Astrocyte (in vitro differentiated cells and primary cell): ENCODE measurements around the gene DDR1. TPM values are rescaled to one million over a fixed set of nuclear protein-coding genes. Genes with fewer than 3 reads are reported as not detected.
"Not testable (repeated sequence)": the region's sequence is repeated elsewhere in the genome, so short reads cannot be mapped to it uniquely, and the experiment has no call there.

Experiments
- DNase-seq: peaks from one replicate; pipeline ENCODE4 v3.0.0-alpha.2; 2010; ENCODE audit warnings: low read depth
- FAIRE-seq: peaks from 2 replicates; lab custom pipeline; 2011; peaks lifted over from hg19 to GRCh38; lab: Jason Lieb, UNC
- H2AFZ ChIP-seq: 2 replicates; pipeline ENCODE4 v1.6.0; 2012; ENCODE audit warnings: low read depth, low read length, inconsistent platforms
- H3K27ac ChIP-seq: 2 replicates; pipeline ENCODE4 v1.5.1; 2011; ENCODE audit warnings: low read depth, low read length, inconsistent platforms
- H3K27me3 ChIP-seq: 2 replicates; pipeline ENCODE4 v1.6.0; 2011; ENCODE audit warnings: low read length, inconsistent platforms; ENCODE audit not compliant: insufficient read depth
- H3K36me3 ChIP-seq: 2 replicates; pipeline ENCODE4 v1.5.1; 2011; ENCODE audit warnings: low read length, inconsistent platforms; ENCODE audit not compliant: insufficient read depth
- H3K4me1 ChIP-seq: 2 replicates; pipeline ENCODE4 v1.5.1; 2011; ENCODE audit warnings: low read length, inconsistent platforms; ENCODE audit not compliant: insufficient read depth
- H3K4me2 ChIP-seq: 2 replicates; pipeline ENCODE4 v1.6.0; 2012; ENCODE audit warnings: low read length, inconsistent platforms
- H3K4me3 ChIP-seq: 2 replicates; pipeline ENCODE4 v1.5.1; 2011; ENCODE audit warnings: low read depth, mild to moderate bottlenecking, low read length, inconsistent platforms; ENCODE audit not compliant: insufficient read depth
- H3K79me2 ChIP-seq: 2 replicates; pipeline ENCODE4 v1.6.0; 2012; ENCODE audit warnings: mild to moderate bottlenecking, low read length, inconsistent platforms; ENCODE audit not compliant: insufficient read depth
- H3K9ac ChIP-seq: 2 replicates; pipeline ENCODE4 v1.6.0; 2012; ENCODE audit warnings: mild to moderate bottlenecking, low read length, inconsistent platforms
- H3K9me3 ChIP-seq: 2 replicates; pipeline ENCODE4 v1.5.1; 2012; ENCODE audit warnings: low read depth, mild to moderate bottlenecking, low read length, inconsistent platforms; ENCODE audit not compliant: insufficient read depth
- H4K20me1 ChIP-seq: 2 replicates; pipeline ENCODE4 v1.6.0; 2012; ENCODE audit warnings: low read length, inconsistent platforms; ENCODE audit not compliant: insufficient read depth
- H3K27ac Mint-ChIP-seq: one replicate; pipeline ENCODE4 v1.8.0; 2021; ENCODE audit warnings: mild to moderate bottlenecking, mixed read lengths; ENCODE audit not compliant: unreplicated experiment
- H3K27me3 Mint-ChIP-seq: one replicate; pipeline ENCODE4 v1.8.0; 2021; ENCODE audit warnings: low read depth, mixed read lengths; ENCODE audit not compliant: unreplicated experiment
- H3K36me3 Mint-ChIP-seq: one replicate; pipeline ENCODE4 v1.8.0; 2021; ENCODE audit warnings: low read depth, mixed read lengths; ENCODE audit not compliant: unreplicated experiment
- H3K4me1 Mint-ChIP-seq: one replicate; pipeline ENCODE4 v1.8.0; 2021; ENCODE audit warnings: low read depth, mixed read lengths; ENCODE audit not compliant: unreplicated experiment
- H3K4me3 Mint-ChIP-seq: one replicate; pipeline ENCODE4 v1.8.0; 2021; ENCODE audit warnings: mild to moderate bottlenecking, moderate library complexity, mixed read lengths; ENCODE audit not compliant: unreplicated experiment
- H3K9me3 Mint-ChIP-seq: one replicate; pipeline ENCODE4 v1.8.0; 2021; ENCODE audit warnings: mild to moderate bottlenecking, mixed read lengths; ENCODE audit not compliant: unreplicated experiment
- CTCF ChIP-seq: IDR thresholded peaks from 2 replicates; pipeline ENCODE4 v1.5.1; 2011; ENCODE audit warnings: low read depth, mild to moderate bottlenecking, inconsistent platforms, low read length, moderate library complexity; ENCODE audit not compliant: insufficient read depth
- EZH2 ChIP-seq: IDR thresholded peaks from 2 replicates; pipeline ENCODE4 v1.6.1; 2012; ENCODE audit warnings: mild to moderate bottlenecking, low read length, inconsistent platforms; ENCODE audit not compliant: insufficient read depth
- total RNA-seq: library from RNA; stranded (reverse); gene quantifications from 2 replicates; pipeline ENCODE4 v1.2.1, GENCODE V29; 2021

Gene DDR1
- total RNA-seq, 1 donor from 2014 or later = 144 TPM

GRCh38 chr6:30907758-30908591 lies 23.7 kb downstream of the DDR1 start, which contains the start of gene GTF2H4:
Gene GTF2H4 (plus strand): TSS chr6:30908207.
- Histone ChIP-seq H3K9me3 (no peaks in the 10 kb centered on the region), H3K79me2 (peaks cover 21% of the 10 kb centered on the region), H3K4me1 (peaks cover 9% of the 10 kb centered on the region), H3K9ac (peak within 1 kb of the TSS; percentile 96), H4K20me1 (no peaks in the 10 kb centered on the region), H3K27ac (peak within 1 kb of the TSS; percentile 58), H2AFZ (peak within 1 kb of the TSS; percentile 77), H3K27me3 (no peaks in the 10 kb centered on the region), H3K4me3 (peak within 1 kb of the TSS; percentile 95), H3K4me2 (peak within 1 kb of the TSS; percentile 85), H3K36me3 (peaks cover 10% of the 10 kb centered on the region)
- H3K9me3 Mint-ChIP-seq = no peaks in the 10 kb centered on the region
- peaks cover 6% of the 10 kb centered on the region for H3K4me1 Mint-ChIP-seq
- peak within 1 kb of the TSS; percentile 93 for H3K27ac Mint-ChIP-seq
- DNase-seq (peak; percentile 97), FAIRE-seq (no peak)
- TF ChIP-seq CTCF (no peak), EZH2 (no peak)
- peaks cover 7% of the 10 kb centered on the region for H3K36me3 Mint-ChIP-seq
- no peaks in the 10 kb centered on the region for H3K27me3 Mint-ChIP-seq
- peak within 1 kb of the TSS; percentile 99 for H3K4me3 Mint-ChIP-seq

- Mint-ChIP-seq H3K4me3 (peak overlapping the region; percentile 99), H3K27ac (peak overlapping the region; percentile 93), H3K4me1 (peaks cover 6% of the 10 kb centered on the region), H3K27me3 (no peaks in the 10 kb centered on the region), H3K36me3 (peaks cover 12% of the 10 kb centered on the region), H3K9me3 (no peaks in the 10 kb centered on the region)
- no peak for FAIRE-seq
- Histone ChIP-seq H3K4me2 (peak overlapping the region; percentile 85), H3K27me3 (no peaks in the 10 kb centered on the region), H3K4me1 (peaks cover 12% of the 10 kb centered on the region), H3K9me3 (no peaks in the 10 kb centered on the region), H4K20me1 (no peaks in the 10 kb centered on the region), H3K36me3 (peaks cover 13% of the 10 kb centered on the region), H3K79me2 (peaks cover 21% of the 10 kb centered on the region), H2AFZ (peak overlapping the region; percentile 77), H3K27ac (no peak overlapping the region), H3K9ac (peak overlapping the region; percentile 96), H3K4me3 (peak overlapping the region; percentile 95)
- DNase-seq = no peak
- TF ChIP-seq CTCF = no peak
- TF ChIP-seq EZH2 = no peak
Observed at GRCh38 chr6:30908700-30909099, 24.4 kb downstream of the DDR1 start.

GRCh38 chr6:30910473-30910872 lies 26.2 kb downstream of the DDR1 start:
- not testable (repeated sequence) for H3K9me3 ChIP-seq, H3K9me3 Mint-ChIP-seq, H3K27me3 Mint-ChIP-seq, H3K4me3 Mint-ChIP-seq, H3K27ac ChIP-seq, H3K9ac ChIP-seq, H4K20me1 ChIP-seq, H3K27ac Mint-ChIP-seq, H3K4me3 ChIP-seq, H2AFZ ChIP-seq, H3K4me2 ChIP-seq, H3K27me3 ChIP-seq, DNase-seq, FAIRE-seq, H3K4me1 Mint-ChIP-seq
- peaks cover 21% of the 10 kb centered on the region for H3K79me2 ChIP-seq
- H3K4me1 ChIP-seq = peaks cover 20% of the 10 kb centered on the region
- H3K36me3 ChIP-seq = peaks cover 13% of the 10 kb centered on the region
- peaks cover 12% of the 10 kb centered on the region for H3K36me3 Mint-ChIP-seq
